Central memory CD4-positive, alpha-beta T cell (primary cell): ENCODE data around the gene TALDO1.
A peak's percentile ranks its signal among the peaks of the same experiment; 100 is the strongest.
"Not testable (repeated sequence)": the region's sequence is repeated elsewhere in the genome, so short reads cannot be mapped to it uniquely, and the experiment has no call there.

Experiments
- DNase-seq: peaks from one replicate; pipeline ENCODE4 v3.0.0; 2022

Gene TALDO1

DNA sequence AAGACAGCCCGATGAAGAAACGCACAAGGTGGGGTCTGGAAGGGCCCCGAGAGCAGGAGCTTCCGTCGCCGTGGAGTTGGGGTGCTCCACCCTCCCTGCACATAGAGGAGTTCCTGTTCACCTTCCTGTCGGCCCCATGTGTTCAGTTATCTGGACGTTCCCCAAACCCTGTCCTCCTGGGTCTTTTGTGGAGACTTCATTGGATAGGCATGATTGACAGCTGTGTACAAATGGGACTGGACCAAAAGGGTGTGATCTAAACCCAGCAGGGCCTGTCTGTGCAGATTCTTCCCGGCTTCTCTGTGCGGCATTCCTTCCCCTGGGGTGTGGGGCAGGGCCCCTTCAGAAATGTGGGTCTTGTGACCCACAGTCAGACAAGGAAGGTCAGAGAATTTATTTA lies 9.4 kb upstream of the TALDO1 start:
- not testable (repeated sequence) for DNase-seq

GRCh38 chr11:742156-742546 lies 5.1 kb upstream of the TALDO1 start:
- DNase-seq = no peak

DNA sequence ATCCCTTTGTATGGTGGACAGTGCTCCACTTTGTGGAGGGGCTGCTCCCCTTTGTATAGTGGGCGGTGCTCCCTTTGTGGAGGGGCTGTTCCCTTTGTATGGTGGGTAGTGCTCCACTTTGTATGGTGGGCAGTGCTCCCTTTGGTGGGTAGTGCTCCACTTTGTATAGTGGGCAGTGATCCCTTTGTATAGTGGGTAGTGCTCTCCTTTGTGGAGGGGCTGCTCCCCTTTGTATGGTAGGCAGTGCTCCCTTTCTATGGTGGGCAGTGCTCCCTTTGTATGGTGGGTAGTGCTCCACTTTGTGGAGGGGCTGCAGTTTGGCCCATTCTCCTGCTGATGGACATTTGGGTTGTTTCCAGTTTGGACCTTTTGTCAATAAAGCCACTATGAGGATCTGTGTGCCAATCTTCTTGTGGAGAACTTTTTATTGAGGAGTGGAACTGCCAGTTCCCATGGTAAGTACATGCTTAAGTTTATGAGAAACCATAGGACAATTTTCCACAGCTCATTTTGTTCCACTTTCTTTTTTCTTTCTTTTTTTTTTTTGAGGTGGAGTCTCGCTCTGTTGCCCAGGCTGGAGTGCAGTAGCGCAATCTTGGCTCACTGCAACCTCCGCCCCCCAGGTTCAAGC lies 4.6 kb upstream of the TALDO1 start:
- no peak for DNase-seq

DNA sequence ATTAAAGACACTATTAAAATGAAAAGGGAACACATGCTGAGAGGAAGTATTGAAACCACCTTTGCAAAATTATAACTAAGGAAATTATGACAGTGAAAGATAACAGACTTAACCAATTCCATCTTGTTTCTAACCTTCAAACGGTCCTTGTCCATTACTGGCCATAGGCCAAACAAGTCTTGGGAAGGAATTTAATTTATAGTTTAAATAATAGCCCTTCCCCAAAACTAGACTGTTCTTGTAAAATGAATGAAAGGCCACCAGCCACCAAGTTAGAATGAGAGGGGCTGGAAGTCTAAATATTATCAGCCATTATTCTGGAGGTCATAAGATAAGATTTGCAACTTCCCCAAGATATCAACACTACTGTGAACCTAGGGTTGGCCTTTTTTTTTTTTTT lies 1.8 kb upstream of the TALDO1 start:
- DNase-seq = no peak

- peak; percentile 38 for DNase-seq
Observed at GRCh38 chr11:746289-747157, 741 bp upstream of the TALDO1 start.

- DNase-seq = no peak
Observed at GRCh38 chr11:748007-748359, 719 bp downstream of the TALDO1 start.

DNA sequence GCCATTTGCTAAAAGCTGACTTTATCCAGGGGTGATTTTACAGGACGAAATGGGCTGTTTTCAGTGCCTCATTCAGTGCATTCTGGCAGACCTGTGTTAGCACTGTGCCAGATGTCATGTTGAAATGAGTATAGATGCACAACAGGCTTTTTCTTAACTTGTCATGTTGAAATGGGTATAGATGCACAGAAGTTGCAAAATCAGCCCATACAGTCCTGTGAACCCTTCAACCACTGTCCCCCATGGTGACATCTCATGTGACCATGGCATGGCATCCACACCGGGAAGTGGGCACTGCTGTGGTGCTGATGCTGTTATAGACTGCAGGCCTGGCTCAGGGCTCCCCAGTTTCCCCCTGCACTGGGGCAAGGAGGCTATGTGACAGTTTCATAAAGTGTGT lies 2.5 kb downstream of the TALDO1 start:
- DNase-seq = no peak

- DNase-seq = no peak
Observed at GRCh38 chr11:760236-760635, 13.0 kb downstream of the TALDO1 start.

GRCh38 chr11:761526-762108 lies 14.4 kb downstream of the TALDO1 start:
- no peak for DNase-seq

- no peak for DNase-seq
Observed at GRCh38 chr11:762421-763072, 15.3 kb downstream of the TALDO1 start.

DNA sequence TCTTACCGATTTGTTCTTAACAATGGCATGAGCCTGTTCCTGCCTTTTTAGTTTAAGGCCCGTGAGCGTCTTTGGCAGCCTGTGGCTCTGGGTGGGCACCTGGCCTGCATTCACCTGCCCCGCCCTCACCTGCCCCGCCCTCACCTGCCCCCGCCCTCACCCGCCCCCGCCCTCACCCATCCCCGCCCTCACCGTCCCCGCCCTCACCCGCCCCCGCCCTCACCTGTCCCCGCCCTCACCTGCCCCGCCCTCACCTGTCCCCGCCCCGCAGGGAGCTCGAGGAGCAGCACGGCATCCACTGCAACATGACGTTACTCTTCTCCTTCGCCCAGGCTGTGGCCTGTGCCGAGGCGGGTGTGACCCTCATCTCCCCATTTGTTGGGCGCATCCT lies 15.8 kb downstream of the TALDO1 start:
- DNase-seq = no peak

DNA sequence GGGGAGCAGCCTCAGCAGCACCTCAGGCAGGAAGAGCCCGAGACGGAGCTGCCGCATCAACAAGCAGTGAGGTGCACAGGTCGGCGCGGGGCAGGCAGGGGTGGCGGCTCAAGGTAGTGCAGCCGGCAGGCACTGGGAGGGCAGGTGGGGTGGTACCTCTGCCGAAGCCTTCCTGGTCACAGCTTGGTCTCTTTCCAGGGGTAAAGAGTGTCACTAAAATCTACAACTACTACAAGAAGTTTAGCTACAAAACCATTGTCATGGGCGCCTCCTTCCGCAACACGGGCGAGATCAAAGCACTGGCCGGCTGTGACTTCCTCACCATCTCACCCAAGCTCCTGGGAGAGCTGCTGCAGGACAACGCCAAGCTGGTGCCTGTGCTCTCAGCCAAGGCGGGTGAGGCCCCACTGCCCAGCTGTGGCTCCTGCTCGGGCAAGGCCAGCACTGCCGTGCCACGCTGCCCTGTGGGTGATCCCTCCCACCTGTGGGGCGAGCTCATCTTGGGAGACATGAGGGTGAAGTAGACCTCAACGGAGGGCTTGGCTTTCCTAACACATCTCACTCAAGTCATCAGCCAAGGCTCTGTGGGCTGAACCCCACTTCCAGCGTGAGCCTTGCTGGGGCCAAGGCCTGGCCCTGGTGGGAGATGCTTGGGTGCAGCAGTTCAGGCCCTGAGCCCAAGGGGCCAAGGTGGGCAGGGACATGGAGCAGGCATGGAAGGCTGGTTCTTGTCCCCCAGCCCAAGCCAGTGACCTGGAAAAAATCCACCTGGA lies 16.5 kb downstream of the TALDO1 start:
- no peak for DNase-seq

GRCh38 chr11:764322-765024 lies 17.2 kb downstream of the TALDO1 start:
- no peak for DNase-seq

DNA sequence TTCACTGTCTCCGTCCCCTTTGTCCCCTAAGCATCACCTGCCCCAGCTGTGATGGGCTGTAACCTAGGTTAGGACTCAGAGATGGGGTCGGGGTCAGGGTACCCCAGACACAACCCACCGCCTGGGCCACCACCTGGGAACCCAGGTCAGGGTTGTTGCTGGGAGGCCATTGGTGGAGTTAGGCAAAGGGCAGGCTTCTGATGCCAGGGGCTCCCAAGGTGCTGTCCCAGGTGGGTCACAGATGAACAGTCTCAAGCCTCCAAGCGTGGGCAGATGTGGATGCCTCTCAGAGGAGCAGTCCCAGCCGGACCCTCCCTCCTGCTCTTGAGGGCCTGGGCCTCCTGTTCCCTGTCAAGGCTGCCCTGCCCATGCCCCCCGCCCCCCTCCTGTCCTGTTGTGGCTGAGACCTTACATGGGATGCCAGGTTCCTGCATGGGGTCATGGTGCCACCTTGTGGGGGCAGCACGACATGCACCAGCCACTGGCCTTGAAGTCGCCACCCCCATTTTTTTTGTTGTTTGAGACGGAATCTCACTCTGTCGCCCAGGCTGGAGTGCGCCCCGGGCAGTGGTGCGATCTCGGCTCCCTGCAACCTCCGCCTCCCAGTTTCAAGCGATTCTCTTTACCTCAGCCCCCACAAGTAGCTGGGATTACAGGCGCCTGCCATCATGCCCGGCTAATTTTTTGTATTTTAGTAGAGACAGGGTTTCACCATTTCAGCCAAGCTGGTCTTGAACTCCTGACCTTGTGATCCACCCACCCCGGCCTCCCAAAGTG lies 17.9 kb downstream of the TALDO1 start:
- peak; percentile 55 for DNase-seq

DNA sequence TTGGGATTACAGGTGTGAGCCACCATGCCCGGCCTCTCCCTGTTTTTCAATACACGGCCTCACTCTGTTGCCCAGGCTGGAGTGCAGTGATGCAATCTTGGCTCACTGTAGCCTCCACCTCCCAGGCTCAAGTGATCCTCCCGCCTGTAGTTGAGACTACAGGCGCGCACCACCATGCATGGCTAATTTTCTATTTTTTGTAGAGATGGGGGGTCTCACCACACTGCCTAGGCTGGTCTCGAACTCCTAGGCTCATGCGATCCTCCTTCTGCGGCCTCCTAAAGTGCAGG lies 18.5 kb downstream of the TALDO1 start:
- DNase-seq = no peak

- DNase-seq = no peak
Observed at GRCh38 chr11:766106-766935, 19.1 kb downstream of the TALDO1 start.

GRCh38 chr11:766936-767210 lies 19.6 kb downstream of the TALDO1 start:
- DNase-seq = no peak

GRCh38 chr11:767238-767637 lies 20.0 kb downstream of the TALDO1 start:
- no peak for DNase-seq

DNA sequence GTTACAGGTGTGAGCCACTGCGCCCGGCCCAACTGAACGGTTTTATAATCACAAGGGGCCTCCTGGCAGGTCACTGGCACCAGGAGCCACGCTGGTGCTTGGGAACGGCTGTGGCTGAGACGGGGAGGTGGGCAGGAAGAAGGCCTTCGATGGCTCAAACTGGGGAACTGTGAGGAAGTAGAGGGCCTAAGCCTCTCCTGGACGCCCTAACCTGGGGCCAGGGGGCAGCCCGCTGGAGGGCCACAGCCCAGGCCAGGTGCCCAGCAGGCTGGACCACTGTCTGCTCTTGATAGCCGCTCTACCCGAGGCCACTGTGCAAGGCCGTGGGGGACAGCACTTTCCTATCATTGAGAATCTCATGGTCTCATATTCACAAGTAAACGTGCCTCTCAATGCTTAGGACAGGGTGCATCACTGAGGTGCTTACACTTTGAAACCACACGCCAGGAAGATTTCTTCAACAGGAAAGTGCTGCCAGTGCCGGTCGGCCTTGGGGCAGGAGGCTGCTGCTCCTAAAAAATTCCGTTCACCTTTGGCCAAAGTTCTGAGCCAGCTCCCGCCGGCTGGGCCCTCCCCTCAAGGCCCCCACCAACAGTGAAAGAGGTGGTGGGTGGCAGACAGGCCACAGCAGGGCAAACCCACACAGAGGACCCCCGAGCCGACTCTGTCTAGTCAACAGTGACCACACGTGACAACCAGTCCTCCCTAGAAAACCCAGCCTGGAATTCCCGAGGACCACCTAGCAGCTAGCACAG lies 22.8 kb downstream of the TALDO1 start:
- DNase-seq = no peak
